Measurements from ENCODE around the gene LLGL2. TPM values are rescaled to one million over a fixed set of nuclear protein-coding genes. Genes with fewer than 3 reads are reported as not detected.

LLGL2 gene
- total and polyA plus RNA-seq, 2 donors (not counting 1 experiment from before 2014, with no cell fraction given), result 40.6 to 52.0 TPM

GRCh38 chr17:75561927-75562603, 36.6 kb downstream of the LLGL2 start:
- intact Hi-C loops (cut with micrococcal nuclease), result no loop called here
- Histone ChIP-seq H4K20me1 (ENCODE audit: control insufficient read depth, insufficient read depth, low read length, poor library complexity, severe bottlenecking) (no peaks in the 10 kb centered on the region), H3K4me1 (ENCODE audit: control insufficient read depth in 2 of 2, insufficient read depth in 2 of 2, low read length in 2 of 2) (peaks cover 9 to 12% of the 10 kb centered on the region in 2 donors), H3K9ac (ENCODE audit: low read length) (no peak overlapping the region), H3K27me3 (replicated peaks in 1 of 4; ENCODE audit: control extremely low read depth in 1 of 4, control insufficient read depth in 3 of 4, insufficient read depth in 4 of 4, low read length in 3 of 4) (no peaks in the 10 kb centered on the region), H2AFZ (ENCODE audit: insufficient read depth, low read depth, low read length, poor library complexity, severe bottlenecking) (no peak overlapping the region), H3K4me2 (replicated peaks; ENCODE audit: low read depth, low read length, poor library complexity, severe bottlenecking) (no peak overlapping the region), H3K9me3 (ENCODE audit: control extremely low read depth in 1 of 3, control insufficient read depth in 2 of 3, insufficient read depth in 1 of 3, low read length in 2 of 3) (no peaks in the 10 kb centered on the region), H3K4me3 (ENCODE audit: control extremely low read depth in 1 of 5, extremely low read depth in 1 of 5, insufficient read depth in 1 of 5, low read depth in 2 of 5, low read length in 4 of 5) (no peak overlapping the region), H3K27ac (ENCODE audit: low read length in 2 of 2) (no peak overlapping the region), H3K79me2 (ENCODE audit: control insufficient read depth, insufficient read depth, low read length) (no peaks in the 10 kb centered on the region), H3K36me3 (replicated peaks in 1 of 2; ENCODE audit: control extremely low read depth in 1 of 2, control insufficient read depth in 1 of 2, extremely low read depth in 1 of 2, insufficient read depth in 2 of 2, low read length in 1 of 2) (peaks cover 0 to 9% of the 10 kb centered on the region in 2 experiments)
- no peak for TF ChIP-seq EZH2 (IDR thresholded peaks at IDR 0.05; ENCODE audit: borderline replicate concordance, insufficient read depth, low read depth, low read length, poor library complexity, severe bottlenecking)
- no peak for DNase-seq
- H3K4me1 Mint-ChIP-seq, result peaks cover 13% of the 10 kb centered on the region
- no peaks in the 10 kb centered on the region for H3K27me3 Mint-ChIP-seq
- POLR2A ChIA-PET, result no interaction called here
- no peak for ATAC-seq (ENCODE audit: low read depth)
- no peaks in the 10 kb centered on the region for H3K9me3 Mint-ChIP-seq (ENCODE audit: insufficient read depth)
- CTCF ChIA-PET, result no interaction called here
- WGBS (ENCODE audit: insufficient coverage), result 100% methylated on average over 3 of the region's 5 CpGs
- no peak overlapping the region for H3K27ac Mint-ChIP-seq
- no peak overlapping the region for H3K4me3 Mint-ChIP-seq

GRCh38 chr17:75563063-75563758, 37.7 kb downstream of the LLGL2 start:
- Histone ChIP-seq H3K9me3 (ENCODE audit: control extremely low read depth in 1 of 3, control insufficient read depth in 2 of 3, insufficient read depth in 1 of 3, low read length in 2 of 3) (no peaks in the 10 kb centered on the region), H3K79me2 (ENCODE audit: control insufficient read depth, insufficient read depth, low read length) (no peaks in the 10 kb centered on the region), H3K27me3 (replicated peaks in 1 of 4; ENCODE audit: control extremely low read depth in 1 of 4, control insufficient read depth in 3 of 4, insufficient read depth in 4 of 4, low read length in 3 of 4) (no peaks in the 10 kb centered on the region), H3K9ac (ENCODE audit: low read length) (no peak overlapping the region), H4K20me1 (ENCODE audit: control insufficient read depth, insufficient read depth, low read length, poor library complexity, severe bottlenecking) (no peaks in the 10 kb centered on the region), H3K4me3 (ENCODE audit: control extremely low read depth in 1 of 5, extremely low read depth in 1 of 5, insufficient read depth in 1 of 5, low read depth in 2 of 5, low read length in 4 of 5) (no peak overlapping the region), H2AFZ (ENCODE audit: insufficient read depth, low read depth, low read length, poor library complexity, severe bottlenecking) (no peak overlapping the region), H3K4me2 (replicated peaks; ENCODE audit: low read depth, low read length, poor library complexity, severe bottlenecking) (no peak overlapping the region), H3K27ac (ENCODE audit: low read length in 2 of 2) (no peak overlapping the region), H3K4me1 (ENCODE audit: control insufficient read depth in 2 of 2, insufficient read depth in 2 of 2, low read length in 2 of 2) (peaks cover 10 to 14% of the 10 kb centered on the region in 2 donors), H3K36me3 (replicated peaks in 1 of 2; ENCODE audit: control extremely low read depth in 1 of 2, control insufficient read depth in 1 of 2, extremely low read depth in 1 of 2, insufficient read depth in 2 of 2, low read length in 1 of 2) (peaks cover 0 to 9% of the 10 kb centered on the region in 2 experiments)
- ATAC-seq (ENCODE audit: low read depth), result no peak
- TF ChIP-seq, protein P1, sequence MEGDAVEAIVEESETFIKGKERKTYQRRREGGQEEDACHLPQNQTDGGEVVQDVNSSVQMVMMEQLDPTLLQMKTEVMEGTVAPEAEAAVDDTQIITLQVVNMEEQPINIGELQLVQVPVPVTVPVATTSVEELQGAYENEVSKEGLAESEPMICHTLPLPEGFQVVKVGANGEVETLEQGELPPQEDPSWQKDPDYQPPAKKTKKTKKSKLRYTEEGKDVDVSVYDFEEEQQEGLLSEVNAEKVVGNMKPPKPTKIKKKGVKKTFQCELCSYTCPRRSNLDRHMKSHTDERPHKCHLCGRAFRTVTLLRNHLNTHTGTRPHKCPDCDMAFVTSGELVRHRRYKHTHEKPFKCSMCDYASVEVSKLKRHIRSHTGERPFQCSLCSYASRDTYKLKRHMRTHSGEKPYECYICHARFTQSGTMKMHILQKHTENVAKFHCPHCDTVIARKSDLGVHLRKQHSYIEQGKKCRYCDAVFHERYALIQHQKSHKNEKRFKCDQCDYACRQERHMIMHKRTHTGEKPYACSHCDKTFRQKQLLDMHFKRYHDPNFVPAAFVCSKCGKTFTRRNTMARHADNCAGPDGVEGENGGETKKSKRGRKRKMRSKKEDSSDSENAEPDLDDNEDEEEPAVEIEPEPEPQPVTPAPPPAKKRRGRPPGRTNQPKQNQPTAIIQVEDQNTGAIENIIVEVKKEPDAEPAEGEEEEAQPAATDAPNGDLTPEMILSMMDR (IDR thresholded peaks at IDR 0.05), result no peak
- no peak for TF ChIP-seq EZH2 (IDR thresholded peaks at IDR 0.05; ENCODE audit: borderline replicate concordance, insufficient read depth, low read depth, low read length, poor library complexity, severe bottlenecking)
- no peak overlapping the region for H3K27ac Mint-ChIP-seq
- POLR2A ChIA-PET, result no interaction called here
- 94% methylated on average over 28 of the region's 28 CpGs for WGBS (ENCODE audit: insufficient coverage)
- no peak for DNase-seq
- H3K9me3 Mint-ChIP-seq (ENCODE audit: insufficient read depth), result no peaks in the 10 kb centered on the region
- H3K27me3 Mint-ChIP-seq, result no peaks in the 10 kb centered on the region
- no peak overlapping the region for H3K4me3 Mint-ChIP-seq
- intact Hi-C loops (cut with micrococcal nuclease), result no loop called here
- CTCF ChIA-PET, result no interaction called here
- H3K4me1 Mint-ChIP-seq, result peaks cover 13% of the 10 kb centered on the region
